ENCODE measurements around the gene MAPK6. TPM values are rescaled to one million over a fixed set of nuclear protein-coding genes. Genes with fewer than 3 reads are reported as not detected.
"Not testable (repeated sequence)": the region's sequence is repeated elsewhere in the genome, so short reads cannot be mapped to it uniquely, and the experiment has no call there.

Gene MAPK6
- total RNA-seq, 1 donor from 2014 or later: 38.0 TPM

DNA sequence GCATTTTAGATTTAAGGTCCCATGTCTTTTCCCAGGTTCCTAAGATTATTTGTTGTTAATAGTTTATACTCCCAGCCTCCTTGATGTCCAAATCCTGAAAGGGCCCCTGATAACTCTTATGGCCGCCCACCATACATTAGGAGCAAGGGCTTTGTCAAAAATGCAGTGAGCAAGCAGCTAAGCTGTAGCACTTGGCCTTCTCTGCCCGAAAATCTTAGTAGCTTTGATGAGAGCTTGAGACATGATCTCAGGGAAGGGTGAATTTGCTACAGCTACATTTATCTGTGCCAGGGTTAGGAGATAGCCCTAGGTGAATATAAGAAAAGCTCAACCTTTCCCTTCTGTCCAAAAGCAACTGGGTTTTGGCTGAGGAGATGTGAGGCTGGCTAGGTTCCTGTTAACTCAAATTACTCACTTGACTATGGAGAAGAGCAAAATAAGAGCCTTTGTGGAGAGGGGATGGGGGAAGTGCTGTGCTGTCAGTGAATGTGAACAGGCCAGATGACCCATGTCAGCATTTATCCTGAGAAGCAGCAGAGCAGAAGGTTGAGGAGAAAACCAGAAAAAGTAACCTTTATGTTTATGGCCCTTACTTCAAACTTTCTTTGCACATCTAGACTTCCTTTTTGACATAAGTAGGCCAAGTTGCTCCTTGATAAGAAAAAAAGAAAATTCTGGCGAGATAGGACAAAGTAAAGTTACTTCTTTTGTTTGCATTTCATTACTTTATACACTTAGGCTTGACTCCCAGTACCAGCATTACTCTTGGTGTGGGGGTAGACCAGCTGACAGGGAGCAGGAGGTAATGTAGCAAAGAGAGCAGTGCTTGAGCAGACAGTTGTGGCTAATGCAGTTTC is 21.1 kb downstream of the MAPK6 start:
- intact Hi-C loops (cut with micrococcal nuclease): no loop called here

DNA sequence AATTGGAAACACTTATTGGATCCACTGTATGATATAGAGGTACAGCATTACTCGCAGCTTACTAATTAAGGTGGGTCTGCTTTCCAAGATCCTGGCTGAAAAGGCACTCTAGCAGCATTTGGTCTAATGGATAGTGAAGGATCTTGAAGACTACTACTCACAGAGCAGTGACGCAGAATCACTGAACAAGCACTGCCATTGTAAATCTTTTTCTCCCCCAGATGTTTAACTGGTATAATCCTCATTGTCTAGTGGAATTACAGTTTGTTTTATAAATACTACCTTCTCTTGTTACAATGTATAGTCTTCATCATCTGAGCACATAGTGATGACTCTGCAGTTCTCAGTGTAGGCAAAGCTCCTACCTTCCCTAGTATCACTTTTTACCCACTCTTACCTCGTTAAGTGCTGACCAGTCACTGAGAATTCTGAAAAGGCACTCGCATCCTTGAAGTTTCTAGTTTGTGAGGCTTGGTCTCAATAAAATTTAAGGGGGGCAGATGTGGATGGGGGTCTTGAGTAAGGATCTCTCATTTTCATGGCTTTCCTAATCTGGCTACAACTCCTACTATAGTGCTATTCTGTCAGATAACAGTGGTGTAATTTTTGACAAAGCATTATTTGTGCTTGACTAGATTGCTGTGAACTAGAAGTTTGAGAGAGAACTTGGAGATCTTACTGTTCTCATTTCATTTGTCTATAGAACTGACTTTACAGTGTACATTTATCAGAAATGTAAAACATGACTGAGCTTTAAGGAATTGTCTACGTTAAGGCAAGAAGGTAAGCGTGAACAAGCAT is 23.2 kb downstream of the MAPK6 start:
- intact Hi-C loops (cut with micrococcal nuclease): no loop called here

DNA sequence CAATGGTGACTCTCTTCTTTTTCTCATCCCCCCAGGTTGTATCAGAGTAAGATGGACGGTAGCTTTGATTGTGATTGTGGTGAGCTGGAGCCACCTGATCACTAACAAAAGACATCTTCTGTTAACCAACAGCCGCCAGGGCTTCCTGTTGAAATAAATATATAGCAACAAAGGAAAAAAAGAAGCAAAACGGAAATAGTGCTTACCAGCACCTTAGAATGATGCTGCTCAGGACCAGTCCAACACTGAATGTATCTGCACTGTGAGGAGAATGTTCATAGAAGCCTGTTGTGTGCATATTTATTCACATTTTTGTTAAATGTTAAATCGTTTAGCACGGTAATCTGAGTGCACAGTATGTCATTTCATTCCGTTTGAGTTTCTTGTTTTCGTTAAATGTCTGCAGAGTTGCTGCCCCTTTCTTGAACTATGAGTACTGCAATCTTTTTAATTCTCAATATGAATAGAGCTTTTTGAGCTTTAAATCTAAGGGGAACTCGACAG is 26.8 kb downstream of the MAPK6 start:
- intact Hi-C loops (cut with micrococcal nuclease): loop anchor here (1.0 to 5.0 kb wide), 4 partner anchors 17 to 64 kb away; no protein-coding TSS in a partner anchor

DNA sequence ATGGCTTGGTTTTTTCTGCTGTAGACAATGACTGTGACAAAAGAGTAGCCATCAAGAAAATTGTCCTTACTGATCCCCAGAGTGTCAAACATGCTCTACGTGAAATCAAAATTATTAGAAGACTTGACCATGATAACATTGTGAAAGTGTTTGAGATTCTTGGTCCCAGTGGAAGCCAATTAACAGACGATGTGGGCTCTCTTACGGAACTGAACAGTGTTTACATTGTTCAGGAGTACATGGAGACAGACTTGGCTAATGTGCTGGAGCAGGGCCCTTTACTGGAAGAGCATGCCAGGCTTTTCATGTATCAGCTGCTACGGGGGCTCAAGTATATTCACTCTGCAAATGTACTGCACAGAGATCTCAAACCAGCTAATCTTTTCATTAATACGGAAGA is 27.5 kb downstream of the MAPK6 start:
- intact Hi-C loops (cut with micrococcal nuclease): loop anchor here (1.0 to 5.0 kb wide), 2 partner anchors 36 to 64 kb away; no protein-coding TSS in a partner anchor

DNA sequence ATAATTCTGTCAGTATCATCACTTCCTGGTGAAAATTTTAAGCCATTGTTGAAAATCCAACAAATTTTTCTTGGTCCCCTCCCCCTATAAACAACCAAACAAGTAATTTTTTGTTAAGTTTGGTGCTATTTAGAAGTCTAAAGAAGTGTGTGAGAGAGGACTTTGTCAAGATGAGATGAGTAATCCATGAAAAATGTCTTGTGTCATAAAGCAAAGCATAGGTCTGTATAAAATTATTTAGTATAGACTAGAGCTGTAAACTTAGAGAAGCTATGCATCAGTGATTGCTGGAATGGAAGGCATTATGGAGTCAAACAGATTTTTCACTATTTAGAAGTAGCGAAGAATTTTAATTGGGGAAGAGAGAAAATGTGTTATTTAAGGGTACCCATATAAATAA is 31.4 kb downstream of the MAPK6 start:
- intact Hi-C loops (cut with micrococcal nuclease): no loop called here

DNA sequence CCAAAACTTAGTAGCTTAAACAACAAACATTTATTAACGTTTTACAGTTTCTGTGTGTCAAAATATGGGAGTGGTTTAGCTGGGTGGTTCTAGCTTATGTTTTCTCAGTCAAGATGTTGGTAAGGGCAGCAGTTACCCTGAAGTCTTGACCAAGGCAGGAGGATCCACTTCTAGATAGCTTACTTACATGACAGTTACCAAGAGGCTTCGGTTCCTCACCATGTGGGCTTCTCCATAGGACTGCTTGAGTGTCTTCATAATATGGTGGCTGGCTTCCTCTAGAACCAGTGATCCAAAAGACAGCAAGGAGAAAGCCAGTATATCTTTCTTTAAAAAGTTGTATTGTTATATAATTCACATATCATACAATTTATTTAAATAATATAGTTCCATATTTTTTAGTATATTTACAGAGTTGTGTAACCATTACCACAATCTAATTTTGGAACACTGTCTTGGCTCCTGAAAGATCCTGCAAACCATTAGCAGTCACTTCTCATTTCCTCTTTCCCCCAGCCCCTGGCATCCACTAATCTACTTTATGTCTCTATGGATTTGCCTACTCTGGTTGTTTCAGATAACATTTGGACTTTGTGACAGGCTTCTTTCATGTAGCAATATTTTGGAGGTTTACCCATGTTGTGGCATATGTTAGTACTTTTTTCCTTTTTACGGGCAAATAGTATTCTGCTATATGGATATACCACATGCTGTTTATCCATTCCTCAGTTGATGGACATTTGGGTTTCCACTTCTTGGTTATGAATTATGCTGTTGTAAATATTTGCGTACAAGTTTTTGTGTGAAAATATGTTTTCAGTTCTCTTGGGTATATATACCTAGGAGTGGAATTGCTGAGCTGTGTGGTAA is 33.3 kb downstream of the MAPK6 start:
- intact Hi-C loops (cut with micrococcal nuclease): no loop called here

DNA sequence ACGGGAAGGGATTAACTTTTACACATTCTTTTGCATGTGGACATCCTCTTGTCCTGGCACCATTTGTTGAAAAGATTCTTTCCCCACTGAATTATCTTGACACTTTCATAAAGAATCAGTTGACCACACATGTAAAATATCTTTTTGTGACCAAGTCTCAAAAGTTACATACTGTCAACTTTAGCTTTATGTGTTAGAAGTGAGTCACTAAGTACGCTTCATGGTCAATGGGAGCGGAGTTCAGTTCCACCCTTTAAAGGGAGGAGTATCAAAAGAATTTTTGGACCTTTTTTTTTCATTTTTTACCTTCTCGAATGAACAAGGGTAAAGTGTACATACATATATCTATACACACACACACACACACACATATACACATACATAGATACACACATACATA is 35.4 kb downstream of the MAPK6 start:
- intact Hi-C loops (cut with micrococcal nuclease): no loop called here

DNA sequence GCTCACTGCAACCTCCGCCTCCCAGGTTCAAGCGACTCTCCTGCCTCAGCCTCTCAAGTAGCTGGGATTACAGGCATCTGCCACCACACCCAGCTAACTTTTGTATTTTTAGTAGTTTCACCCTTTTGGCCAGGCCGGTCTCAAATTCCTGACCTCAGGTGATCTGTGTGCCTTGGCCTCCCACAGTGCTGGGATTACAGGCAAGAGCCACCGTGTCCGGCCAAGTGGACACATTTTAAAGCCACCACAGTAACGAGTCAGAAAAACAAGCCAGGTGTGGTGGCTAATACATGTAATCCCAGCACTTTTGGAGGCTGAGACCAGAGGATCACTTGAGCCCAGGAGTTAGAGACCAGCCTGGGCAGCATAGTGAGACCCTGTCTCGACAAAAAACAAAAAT is 35.8 kb downstream of the MAPK6 start:
- intact Hi-C loops (cut with micrococcal nuclease): not testable (repeated sequence)

DNA sequence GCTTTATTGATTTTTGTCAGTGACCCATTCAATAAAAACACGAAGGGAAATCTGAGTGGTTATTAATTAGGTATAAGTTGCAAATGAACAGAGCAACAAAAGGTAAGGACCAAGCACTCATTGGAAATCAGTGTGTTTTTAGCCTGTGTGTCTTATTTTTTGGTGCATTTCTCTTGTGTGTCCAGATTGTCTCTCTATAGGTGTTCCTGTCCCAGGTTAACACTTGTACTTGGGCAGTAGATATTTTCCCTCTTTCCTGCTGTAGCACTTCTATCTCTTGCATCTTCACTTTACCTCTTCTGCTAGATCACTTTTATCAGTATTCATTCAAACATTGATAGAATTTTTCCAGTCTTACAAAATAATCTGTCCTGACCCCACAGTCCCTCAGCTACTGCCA is 37.0 kb downstream of the MAPK6 start:
- intact Hi-C loops (cut with micrococcal nuclease): no loop called here

DNA sequence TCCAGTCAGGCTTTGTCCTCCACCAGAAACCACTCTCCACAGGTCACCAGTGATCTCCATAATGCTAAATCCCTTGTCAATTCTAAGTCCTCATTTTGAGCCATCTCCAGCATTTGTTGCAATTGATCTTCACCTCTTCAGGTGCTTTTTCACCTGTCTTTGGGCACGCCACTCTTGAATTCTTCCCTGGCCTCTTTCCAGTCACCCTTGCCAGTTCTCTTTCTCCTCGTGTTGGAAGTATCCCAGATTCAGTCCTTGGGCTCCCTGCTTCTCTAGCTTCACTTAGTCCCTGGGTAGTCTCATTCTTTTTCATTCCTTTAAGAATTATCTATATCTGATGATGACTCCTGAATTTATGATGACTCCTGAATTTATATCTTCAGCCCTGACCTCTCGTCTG is 37.5 kb downstream of the MAPK6 start:
- intact Hi-C loops (cut with micrococcal nuclease): no loop called here

DNA sequence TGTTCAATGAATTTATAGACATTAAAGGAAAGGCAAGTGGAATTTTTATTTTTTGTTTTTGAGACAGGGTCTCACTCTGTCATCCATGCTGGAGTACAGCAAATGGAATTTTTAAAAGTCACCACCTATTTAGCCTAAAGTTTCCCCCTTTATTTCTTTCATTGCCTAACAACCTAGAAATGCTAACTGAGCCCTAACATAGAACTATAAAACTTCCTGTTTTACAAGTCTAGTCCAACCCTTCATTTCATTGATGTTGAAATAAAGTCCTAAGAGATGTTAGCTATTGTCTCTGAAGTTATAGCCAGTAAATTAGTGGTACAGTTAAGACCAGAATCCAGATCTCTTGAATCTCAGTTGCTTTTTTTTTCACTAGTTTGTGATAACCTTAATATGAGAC is 39.0 kb downstream of the MAPK6 start:
- intact Hi-C loops (cut with micrococcal nuclease): no loop called here

DNA sequence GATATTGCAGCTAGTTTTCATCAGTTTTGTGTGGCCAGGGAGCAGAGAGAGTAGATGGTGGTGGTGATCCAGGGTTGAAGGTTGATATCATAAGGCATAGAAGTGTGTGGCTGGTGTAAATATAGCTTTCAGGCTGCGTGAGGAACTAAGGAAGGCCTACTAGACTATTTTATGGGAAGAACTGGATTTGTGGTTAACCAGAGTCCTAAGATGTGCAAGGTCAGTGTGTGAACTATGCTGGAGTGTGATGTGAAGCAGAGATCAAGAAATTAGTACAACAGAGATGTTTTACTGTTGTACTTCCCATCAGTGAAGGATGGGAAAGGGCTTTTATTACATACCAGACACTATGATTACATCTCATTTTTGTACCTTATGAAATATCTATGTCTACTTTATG is 41.5 kb downstream of the MAPK6 start:
- intact Hi-C loops (cut with micrococcal nuclease): no loop called here

DNA sequence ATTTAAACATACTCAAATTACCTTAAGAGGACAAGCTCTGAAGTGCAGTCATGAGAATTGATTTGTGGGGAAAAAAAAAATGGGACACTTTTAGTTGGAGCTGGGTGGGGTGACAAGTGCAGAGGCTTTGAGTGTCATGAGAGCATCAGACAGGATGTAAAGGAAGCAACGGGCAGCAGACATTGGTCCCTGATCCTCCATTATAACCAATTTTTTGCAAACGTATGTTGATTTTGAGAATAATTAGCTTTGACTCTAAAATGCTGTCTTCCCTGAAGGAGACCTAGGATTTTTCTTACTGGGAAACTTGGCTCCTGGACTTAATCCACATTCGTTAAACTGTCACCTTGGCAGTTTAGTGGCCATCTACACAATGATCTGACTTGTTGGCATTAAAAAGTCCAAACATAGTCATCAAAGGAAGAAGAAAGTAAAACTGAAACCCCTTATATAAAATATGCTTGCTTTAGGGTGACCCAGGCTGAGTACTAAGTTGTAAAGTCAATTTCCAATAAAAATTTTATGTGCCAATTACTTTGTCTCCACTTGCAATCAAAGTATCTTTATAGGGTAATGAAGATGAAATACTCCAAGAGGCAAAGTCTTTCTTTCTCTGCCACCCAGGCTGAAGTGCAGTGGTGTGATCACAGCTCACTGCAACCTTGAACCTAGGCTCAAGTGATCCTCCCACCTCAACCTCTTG is 48.0 kb downstream of the MAPK6 start:
- intact Hi-C loops (cut with micrococcal nuclease): no loop called here

DNA sequence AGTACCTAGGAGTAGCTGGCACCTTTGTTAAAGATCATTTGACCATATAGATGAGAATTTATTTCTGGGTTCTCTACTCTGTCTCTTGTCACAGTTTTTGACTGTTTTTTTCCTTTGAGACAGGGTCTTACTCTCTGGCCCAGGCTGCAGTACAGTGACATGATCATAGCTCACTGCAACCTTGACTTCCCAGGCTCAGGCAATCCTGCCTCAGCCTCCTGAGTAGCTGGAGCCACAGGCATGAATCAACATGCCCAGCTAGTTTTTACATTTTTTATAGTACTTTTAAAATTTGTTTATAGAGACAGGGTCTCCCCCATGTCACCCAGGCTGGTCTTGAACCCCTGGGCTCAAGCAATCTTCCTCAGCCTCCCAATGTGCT is 48.5 kb downstream of the MAPK6 start:
- intact Hi-C loops (cut with micrococcal nuclease): no loop called here

DNA sequence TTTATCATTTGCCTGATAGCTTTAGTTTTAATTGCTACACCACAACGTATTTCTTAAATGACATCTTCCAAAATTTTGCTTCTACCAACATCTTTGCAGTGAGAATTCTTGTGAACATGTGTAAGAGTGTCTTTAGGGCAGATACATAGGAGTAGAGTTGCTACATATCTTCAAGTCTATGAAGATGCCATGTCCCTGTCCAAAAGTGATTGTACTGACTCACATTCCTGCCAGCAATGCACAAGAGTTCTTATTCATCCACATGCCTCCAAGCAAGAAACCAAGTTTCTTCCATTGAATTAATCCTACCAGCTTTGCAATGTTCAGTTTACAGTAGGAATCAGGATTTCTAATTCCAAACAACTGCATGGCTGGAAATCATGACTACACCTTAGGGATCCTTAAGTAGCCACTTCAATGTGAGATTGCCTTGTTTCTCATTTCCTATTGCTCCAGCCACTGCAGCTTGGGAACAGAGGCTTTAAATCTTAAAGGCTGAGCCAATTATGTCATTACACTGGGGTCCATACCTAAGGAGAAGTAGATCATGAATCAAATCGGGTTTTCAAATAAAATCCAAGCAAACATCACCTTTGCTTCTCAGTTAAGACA is 49.1 kb downstream of the MAPK6 start:
- intact Hi-C loops (cut with micrococcal nuclease): no loop called here

DNA sequence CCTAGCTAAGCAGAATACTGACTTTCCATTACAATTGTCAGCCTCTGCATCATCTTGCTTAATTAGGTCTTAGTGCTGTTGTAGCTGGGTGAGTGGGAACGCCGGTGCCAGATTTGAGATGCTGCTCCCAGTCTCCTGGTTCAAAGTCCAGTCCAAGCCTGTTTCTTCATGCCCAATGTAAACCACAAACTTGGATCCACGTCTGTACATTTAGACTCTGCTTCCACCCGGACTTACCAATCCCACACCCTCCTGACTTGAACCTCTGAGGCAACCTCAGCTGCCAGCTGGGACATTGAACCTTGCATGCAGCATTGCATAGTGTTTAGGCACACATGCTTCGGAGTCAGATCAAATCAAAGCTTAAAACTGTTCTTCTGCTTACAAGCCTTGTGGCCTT is 50.5 kb downstream of the MAPK6 start:
- intact Hi-C loops (cut with micrococcal nuclease): no loop called here

DNA sequence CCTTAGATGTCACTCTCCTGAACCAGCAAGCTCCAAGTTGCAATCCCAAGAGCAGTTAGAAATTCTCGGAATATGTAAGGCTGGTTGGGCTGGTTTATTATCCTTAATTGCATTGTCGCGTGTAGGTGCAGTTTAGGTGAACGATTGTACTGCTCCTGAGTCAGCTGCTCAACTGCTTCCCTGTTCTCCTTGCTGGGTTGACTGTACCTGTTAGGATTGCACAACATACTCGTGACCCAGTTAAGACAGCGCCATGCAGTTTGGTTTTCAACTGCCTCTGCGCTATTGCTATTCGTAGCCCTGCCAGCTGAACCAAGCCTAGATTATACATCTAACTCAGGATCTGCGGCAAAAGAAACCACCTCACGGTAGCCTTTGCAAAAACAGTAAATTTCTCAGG is 52.6 kb downstream of the MAPK6 start:
- intact Hi-C loops (cut with micrococcal nuclease): no loop called here

DNA sequence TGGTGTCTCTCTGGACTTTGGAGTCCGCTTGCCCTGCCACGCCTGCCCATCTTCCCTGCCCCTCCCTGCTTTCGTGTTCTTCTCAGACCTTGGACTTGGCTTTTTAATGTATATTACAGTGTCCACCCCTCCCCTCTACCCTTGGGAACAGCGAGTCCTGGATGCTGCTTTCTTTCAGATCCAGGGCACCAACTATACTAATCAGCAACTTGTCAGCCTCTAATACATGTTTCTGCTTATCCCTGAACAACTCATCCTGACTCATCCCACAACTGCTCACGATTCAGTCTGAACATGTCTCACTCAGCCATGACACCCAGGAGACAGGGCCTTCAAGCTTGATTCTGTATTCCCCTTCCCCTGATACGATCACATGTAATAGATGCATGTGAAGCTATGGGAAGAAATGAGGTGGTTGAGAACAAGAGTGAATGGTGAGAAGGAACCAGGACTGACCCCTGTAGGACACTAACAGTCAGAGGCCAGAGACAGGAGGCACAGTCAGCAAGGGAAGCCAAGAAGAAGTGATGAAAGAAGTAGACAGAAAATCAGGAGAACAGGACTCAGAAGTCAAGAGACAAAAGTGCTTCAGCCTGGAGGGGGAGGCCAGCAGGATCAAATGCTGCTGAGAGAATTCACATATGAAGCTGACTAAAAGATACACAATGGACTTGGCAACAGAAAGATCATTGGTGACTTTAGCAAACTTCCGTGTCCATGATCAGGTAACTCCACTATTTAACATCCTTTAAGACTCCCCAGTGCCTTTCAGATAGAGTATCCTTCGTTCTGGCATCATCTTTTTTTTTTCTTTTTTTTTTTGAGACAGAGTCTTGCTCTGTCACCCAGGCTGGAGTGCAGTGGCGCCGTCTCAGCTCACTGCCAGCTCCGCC is 58.1 kb downstream of the MAPK6 start:
- intact Hi-C loops (cut with micrococcal nuclease): loop anchor here (5.0 kb wide), 1 partner anchor 55 kb away; no protein-coding TSS in a partner anchor

DNA sequence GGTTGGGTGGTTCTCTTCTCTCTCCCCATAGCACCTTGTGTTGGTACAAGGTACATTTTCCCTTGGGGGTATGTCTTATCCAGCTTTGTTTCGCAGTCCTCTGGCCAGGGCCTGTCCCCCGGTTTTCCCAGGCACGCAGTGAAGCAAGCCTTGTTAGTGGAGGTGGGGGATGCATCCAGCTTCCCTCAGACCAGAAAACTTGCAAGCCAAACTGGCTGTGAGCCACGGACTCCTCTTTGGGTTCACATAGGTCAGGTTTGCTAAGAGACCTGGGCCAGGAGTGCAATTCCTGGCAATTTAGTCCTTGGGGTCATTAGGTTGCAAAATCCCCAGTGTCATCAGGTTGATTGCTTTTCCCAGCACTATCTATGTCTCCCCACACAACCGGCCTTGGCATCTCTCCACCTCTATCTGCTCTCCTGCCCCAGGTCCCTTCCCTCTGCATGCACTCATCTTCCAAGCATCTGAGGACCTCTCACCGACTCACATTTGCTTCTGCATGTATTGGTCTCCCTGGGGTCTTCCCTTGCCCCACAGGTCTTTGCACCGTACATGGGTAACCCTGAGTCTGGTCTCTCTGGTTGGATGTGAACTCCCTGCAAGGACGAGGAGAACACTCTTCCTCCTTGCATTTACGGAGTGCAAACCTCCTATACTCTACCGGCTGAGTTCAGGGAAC is 59.3 kb downstream of the MAPK6 start:
- intact Hi-C loops (cut with micrococcal nuclease): loop anchor here (5.0 kb wide), 1 partner anchor 56 kb away; no protein-coding TSS in a partner anchor
